CD4-positive, CD25-positive, alpha-beta regulatory T cell (primary cell): ENCODE measurements around the gene METTL26. TPM values are rescaled to one million over a fixed set of nuclear protein-coding genes. Genes with fewer than 3 reads are reported as not detected.

Source experiments
- ATAC-seq, 2 donors: fragments of 150-1000 bp; cut with Tn5 transposase; one replicate each; pipeline ENCODE4 v1.10.0; 2021; ENCODE audit warnings: low read depth in 2 of 2, moderate number of reproducible peaks in 2 of 2, moderate library complexity in 1 of 2
- DNase-seq, 3 donors: peaks; one replicate each; pipeline versions ENCODE4 v3.0.0 to v3.0.0-alpha.2; 2012 to 2022; ENCODE audit warnings: mixed read lengths in 1 of 3
- H3K27ac ChIP-seq: one replicate; pipeline ENCODE4 v1.7.0; 2013; ENCODE audit warnings: mild to moderate bottlenecking, low read length; ENCODE audit not compliant: insufficient read depth, poor library complexity, severe bottlenecking
- H3K27me3 ChIP-seq: one replicate; pipeline ENCODE4 v1.7.0; 2013; ENCODE audit warnings: low read length; ENCODE audit not compliant: control insufficient read depth, insufficient read depth
- H3K36me3 ChIP-seq: one replicate; pipeline ENCODE4 v1.7.0; 2013; ENCODE audit warnings: mild to moderate bottlenecking, low read length, moderate library complexity; ENCODE audit not compliant: control insufficient read depth, insufficient read depth
- H3K4me1 ChIP-seq: 2 replicates; pipeline ENCODE4 v1.7.0; 2013; ENCODE audit warnings: mild to moderate bottlenecking, low read length; ENCODE audit not compliant: insufficient read depth, control insufficient read depth, poor library complexity, severe bottlenecking
- H3K4me3 ChIP-seq: one replicate; pipeline ENCODE4 v1.7.0; 2013; ENCODE audit warnings: low read depth, mild to moderate bottlenecking, low read length, moderate library complexity
- H3K9me3 ChIP-seq, 2 experiments: 1 replicate in 1 of 2; 2 replicates in 1 of 2; pipeline ENCODE4 v1.7.0; 2013; ENCODE audit warnings: low read length in 2 of 2, mild to moderate bottlenecking in 1 of 2, moderate library complexity in 1 of 2; ENCODE audit not compliant: control insufficient read depth in 2 of 2
- H3K27ac Mint-ChIP-seq, 3 donors: one replicate each; pipeline ENCODE4 v1.8.0; 2020 to 2022; ENCODE audit warnings: mild to moderate bottlenecking in 3 of 3, mixed read lengths in 3 of 3, moderate library complexity in 2 of 3
- H3K27me3 Mint-ChIP-seq: one replicate; pipeline ENCODE4 v1.8.0; 2022; ENCODE audit warnings: mild to moderate bottlenecking, mixed read lengths
- H3K36me3 Mint-ChIP-seq: one replicate; pipeline ENCODE4 v1.8.0; 2020; ENCODE audit warnings: mixed read lengths
- H3K4me1 Mint-ChIP-seq, 4 donors: one replicate each; pipeline ENCODE4 v1.8.0; 2020 to 2022; ENCODE audit warnings: mixed read lengths in 4 of 4, mild to moderate bottlenecking in 1 of 4
- H3K4me3 Mint-ChIP-seq, 4 donors: one replicate each; pipeline ENCODE4 v1.8.0; 2020 to 2022; ENCODE audit warnings: mild to moderate bottlenecking in 4 of 4, mixed read lengths in 4 of 4, moderate library complexity in 3 of 4
- H3K9me3 Mint-ChIP-seq, 7 donors: one replicate each; pipeline ENCODE4 v1.8.0; 2020 to 2022; ENCODE audit warnings: mixed read lengths in 7 of 7, mild to moderate bottlenecking in 3 of 7, moderate library complexity in 2 of 7
- polyA plus RNA-seq, 4 donors: library from polyadenylated mRNA; unstranded; fragments of 300-500 nt; fragmentation: Illumina TruSeq; gene quantifications; one replicate each; pipeline ENCODE4 v1.2.3, GENCODE V29; 2021
- total RNA-seq: library from RNA; stranded (reverse); gene quantifications from one replicate; pipeline ENCODE4 v1.2.3, GENCODE V29; 2022

METTL26 gene
- total and polyA plus RNA-seq, 5 donors from 2014 or later, result 45.3 to 133 (median 83.4) TPM

DNA sequence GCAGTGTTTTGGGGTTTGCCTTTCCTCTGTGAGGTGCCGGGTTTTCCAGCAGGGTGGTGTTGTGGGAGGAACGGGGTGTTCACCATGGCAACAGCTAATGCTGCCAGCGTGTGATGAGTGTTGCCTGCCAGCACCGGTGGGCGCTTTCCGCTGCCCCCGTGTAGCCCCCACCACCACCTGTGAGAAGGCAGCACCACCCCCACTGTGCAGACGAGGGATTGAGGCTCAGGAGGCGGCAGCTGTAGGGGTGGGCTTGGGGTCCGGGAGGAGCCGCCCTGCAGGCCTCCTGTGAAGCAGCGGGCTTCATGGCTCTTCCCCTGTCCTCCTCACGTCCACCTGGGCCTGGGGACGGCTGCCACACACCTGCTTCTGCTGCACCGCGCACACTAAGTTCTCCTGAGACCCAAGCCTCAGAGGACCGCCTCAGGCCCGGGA is 41.0 kb downstream of the METTL26 start:
- Mint-ChIP-seq H3K27ac (no peak overlapping the region), H3K4me1 (peaks cover 0 to 51% (median 17%) of the 10 kb centered on the region in 4 donors), H3K27me3 (no peaks in the 10 kb centered on the region), H3K36me3 (peaks cover 12% of the 10 kb centered on the region), H3K4me3 (no peak overlapping the region), H3K9me3 (peaks cover 0 to 2% (median 0%) of the 10 kb centered on the region in 7 donors)
- no peaks in the 10 kb centered on the region for H3K27me3 ChIP-seq
- peaks cover 16% of the 10 kb centered on the region for H3K4me1 ChIP-seq
- ATAC-seq, result no peak
- H3K27ac ChIP-seq, result no peak overlapping the region
- H3K4me3 ChIP-seq, result no peak overlapping the region
- no peaks in the 10 kb centered on the region for H3K9me3 ChIP-seq
- H3K36me3 ChIP-seq, result no peaks in the 10 kb centered on the region
- DNase-seq, result no peak

DNA sequence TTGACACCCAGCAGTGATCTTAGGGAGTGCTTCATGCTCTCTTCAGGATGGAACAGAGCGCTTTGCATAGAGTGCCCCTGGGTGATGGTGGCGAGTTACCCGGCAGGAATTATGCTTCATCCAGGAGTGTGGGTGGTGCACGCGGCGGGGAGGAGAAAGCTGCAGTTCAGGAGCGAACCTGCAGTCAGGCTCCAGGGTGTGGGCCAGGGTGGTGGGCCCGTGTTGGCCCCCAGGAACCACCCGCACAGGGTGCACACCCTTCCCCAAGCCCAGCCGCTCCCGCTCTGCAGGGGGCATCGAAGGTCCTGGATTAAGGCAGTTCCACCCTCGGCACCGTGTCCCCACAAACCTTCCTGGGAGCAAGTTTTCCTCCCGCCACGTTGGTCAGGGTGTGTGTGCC is 42.3 kb downstream of the METTL26 start:
- no peaks in the 10 kb centered on the region for H3K9me3 ChIP-seq
- no peak for ATAC-seq
- peak overlapping the region; percentile 33 to 62 (median 35) for H3K27ac Mint-ChIP-seq
- H3K4me1 ChIP-seq, result peaks cover 16% of the 10 kb centered on the region
- H3K4me3 Mint-ChIP-seq, result peak overlapping the region; percentile 11 to 75 (median 54)
- H3K36me3 Mint-ChIP-seq, result peaks cover 12% of the 10 kb centered on the region
- H3K27ac ChIP-seq, result no peak overlapping the region
- H3K4me1 Mint-ChIP-seq, result peaks cover 0 to 54% (median 21%) of the 10 kb centered on the region in 4 donors
- no peaks in the 10 kb centered on the region for H3K27me3 ChIP-seq
- H3K27me3 Mint-ChIP-seq, result peaks cover 6% of the 10 kb centered on the region
- H3K36me3 ChIP-seq, result no peaks in the 10 kb centered on the region
- peaks cover 0 to 2% (median 0%) of the 10 kb centered on the region in 7 donors for H3K9me3 Mint-ChIP-seq
- no peak for DNase-seq
- H3K4me3 ChIP-seq, result no peak overlapping the region

DNA sequence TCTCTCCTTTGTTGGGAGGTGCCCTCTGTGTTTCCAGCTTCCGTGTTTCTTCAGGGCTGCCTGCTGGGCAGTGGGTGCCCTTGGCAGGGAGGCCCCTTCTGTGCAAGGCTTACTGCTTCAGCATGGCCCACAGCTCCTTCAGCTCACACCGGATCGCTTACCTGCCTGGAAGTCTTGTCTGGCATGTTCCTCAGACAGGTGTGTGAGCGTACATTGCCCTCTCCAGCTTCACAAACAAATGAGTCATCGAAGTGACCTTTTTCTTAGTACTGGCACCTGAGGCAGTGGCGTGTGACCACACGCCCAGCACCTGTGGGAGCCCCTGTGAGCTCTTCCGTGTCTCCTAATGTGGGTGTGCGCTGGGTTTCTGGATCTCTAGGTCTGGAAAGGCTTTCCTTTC is 42.7 kb downstream of the METTL26 start:
- Histone ChIP-seq H3K27ac (no peak overlapping the region), H3K4me3 (no peak overlapping the region), H3K27me3 (no peaks in the 10 kb centered on the region), H3K4me1 (peaks cover 20% of the 10 kb centered on the region), H3K9me3 (no peaks in the 10 kb centered on the region), H3K36me3 (no peaks in the 10 kb centered on the region)
- H3K27me3 Mint-ChIP-seq, result peaks cover 6% of the 10 kb centered on the region
- peak overlapping the region; percentile 33 to 62 (median 35) for H3K27ac Mint-ChIP-seq
- H3K4me3 Mint-ChIP-seq, result peak overlapping the region in 3 of 4 donors; percentile 11 to 74 (median 33)
- H3K9me3 Mint-ChIP-seq, result peaks cover 0 to 2% (median 0%) of the 10 kb centered on the region in 7 donors
- H3K4me1 Mint-ChIP-seq, result peaks cover 0 to 57% (median 21%) of the 10 kb centered on the region in 4 donors
- DNase-seq (no peak), ATAC-seq (no peak)
- peaks cover 12% of the 10 kb centered on the region for H3K36me3 Mint-ChIP-seq

DNA sequence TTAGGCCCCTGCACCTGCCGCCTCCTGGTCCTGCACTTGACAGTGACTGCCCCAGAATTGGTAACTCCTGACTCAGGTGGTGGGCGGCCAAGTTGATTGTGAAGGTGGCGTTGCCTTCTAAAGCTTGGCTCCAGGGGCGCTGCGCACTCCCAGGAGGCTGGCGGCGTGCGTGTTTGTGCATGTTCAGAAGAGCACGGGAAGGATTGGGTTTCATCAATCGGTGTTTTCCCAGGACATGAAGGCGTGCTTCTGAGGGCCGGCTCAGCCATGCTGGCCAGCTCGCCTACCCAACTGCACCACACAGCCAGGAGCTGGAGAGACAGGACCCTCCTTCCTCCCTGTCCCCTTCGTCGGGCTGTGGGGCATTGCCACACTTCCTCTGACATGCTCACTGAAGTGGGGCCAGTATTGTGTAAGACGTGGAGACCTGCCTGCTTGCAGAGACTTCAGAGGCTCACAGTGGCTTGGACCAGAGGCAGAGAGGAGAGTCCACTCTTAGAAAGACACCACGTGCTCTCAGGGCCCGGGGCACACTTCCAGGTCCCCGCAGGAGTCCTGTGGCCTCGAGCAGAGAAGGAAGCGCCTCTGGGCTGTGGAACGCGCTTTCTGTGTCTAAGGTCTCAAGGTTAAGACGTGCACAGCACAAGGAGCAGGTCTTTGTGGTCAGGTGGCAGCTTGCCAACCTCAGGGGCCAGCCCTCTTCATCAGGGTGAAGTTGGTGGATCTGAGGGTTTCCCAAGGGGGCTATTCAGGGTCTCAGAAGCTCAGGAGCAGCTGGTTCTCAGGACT is 43.4 kb downstream of the METTL26 start:
- H3K27ac Mint-ChIP-seq, result peak overlapping the region in 1 of 3 donors; percentile 35
- ATAC-seq, result no peak
- no peak for DNase-seq

DNA sequence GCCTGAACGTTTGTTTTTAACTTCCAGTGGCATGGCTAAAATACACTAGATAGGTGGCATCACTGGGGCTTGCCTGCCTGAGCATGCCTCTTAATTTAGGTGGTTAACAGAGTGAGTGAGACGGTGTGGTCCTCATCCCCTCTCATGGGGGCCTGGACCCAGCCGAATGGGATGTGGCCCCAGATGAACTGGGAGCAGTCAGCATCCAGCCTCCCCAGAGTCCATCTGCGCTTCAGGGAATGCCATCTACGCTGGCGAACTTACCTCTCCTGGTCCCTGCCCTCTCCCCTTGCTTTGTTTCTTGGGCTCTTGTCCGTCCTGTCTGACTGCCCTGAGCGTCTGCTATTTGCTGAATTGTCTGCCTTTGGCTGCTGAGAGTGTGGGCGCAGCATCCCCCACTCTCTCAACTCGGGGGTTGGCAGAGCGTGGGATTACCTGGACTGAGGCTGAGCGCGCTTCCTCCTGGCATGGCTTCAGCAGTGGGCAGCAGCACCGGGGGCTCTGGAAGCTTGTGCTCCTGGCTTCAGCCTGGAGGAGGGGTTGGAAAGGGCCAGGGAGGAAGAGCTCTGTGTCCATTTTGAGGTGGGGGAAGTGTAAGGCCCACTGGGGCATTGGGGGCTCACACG is 44.1 kb downstream of the METTL26 start:
- H3K4me1 ChIP-seq, result peaks cover 33% of the 10 kb centered on the region
- no peak for DNase-seq
- peaks cover 0 to 2% (median 0%) of the 10 kb centered on the region in 7 donors for H3K9me3 Mint-ChIP-seq
- H3K27me3 Mint-ChIP-seq, result peaks cover 6% of the 10 kb centered on the region
- ATAC-seq, result no peak
- peak overlapping the region; percentile 88 to 93 (median 90) for H3K4me3 Mint-ChIP-seq
- H3K36me3 Mint-ChIP-seq, result peaks cover 10% of the 10 kb centered on the region
- H3K9me3 ChIP-seq, result no peaks in the 10 kb centered on the region
- no peaks in the 10 kb centered on the region for H3K27me3 ChIP-seq
- H3K4me3 ChIP-seq, result no peak overlapping the region
- H3K27ac Mint-ChIP-seq, result no peak overlapping the region
- no peaks in the 10 kb centered on the region for H3K36me3 ChIP-seq
- H3K27ac ChIP-seq, result no peak overlapping the region
- H3K4me1 Mint-ChIP-seq, result peaks cover 0 to 66% (median 21%) of the 10 kb centered on the region in 4 donors

More for the DNA sequence above, 43.4 kb downstream of the METTL26 start:
- peaks cover 27% of the 10 kb centered on the region for H3K4me1 ChIP-seq
- peak overlapping the region in 1 of 4 donors; percentile 19 for H3K4me3 Mint-ChIP-seq
- peaks cover 6% of the 10 kb centered on the region for H3K27me3 Mint-ChIP-seq
- peaks cover 0 to 2% (median 0%) of the 10 kb centered on the region in 7 donors for H3K9me3 Mint-ChIP-seq
- H3K27me3 ChIP-seq, result no peaks in the 10 kb centered on the region
- H3K4me1 Mint-ChIP-seq, result peaks cover 0 to 62% (median 21%) of the 10 kb centered on the region in 4 donors
- H3K27ac ChIP-seq, result no peak overlapping the region
- no peaks in the 10 kb centered on the region for H3K36me3 ChIP-seq
- H3K36me3 Mint-ChIP-seq, result peaks cover 12% of the 10 kb centered on the region
- H3K9me3 ChIP-seq, result no peaks in the 10 kb centered on the region
- H3K4me3 ChIP-seq, result no peak overlapping the region

DNA sequence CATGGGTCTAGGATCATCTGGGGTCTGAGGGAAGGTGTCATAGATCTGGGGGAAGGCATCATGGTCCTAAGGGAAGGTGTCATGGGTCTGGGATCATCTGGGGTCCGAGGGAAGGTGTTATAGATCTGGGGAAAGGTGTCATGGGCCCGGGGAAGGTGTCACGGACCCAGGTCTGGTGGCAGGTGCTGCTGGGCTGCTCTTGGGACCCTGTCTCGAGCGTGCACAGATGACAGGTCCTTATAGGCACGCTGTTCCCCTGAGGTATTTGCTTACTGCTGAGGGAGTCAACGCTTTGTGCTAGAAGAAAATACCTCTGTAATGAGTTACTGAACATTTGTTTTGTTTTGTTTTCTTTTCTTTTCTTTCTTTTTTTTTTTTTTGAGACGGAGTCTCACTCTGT is 44.9 kb downstream of the METTL26 start:
- Histone ChIP-seq H3K36me3 (no peaks in the 10 kb centered on the region), H3K27ac (no peak overlapping the region), H3K4me1 (peaks cover 33% of the 10 kb centered on the region), H3K9me3 (no peaks in the 10 kb centered on the region), H3K4me3 (peak overlapping the region; percentile 51), H3K27me3 (no peaks in the 10 kb centered on the region)
- Mint-ChIP-seq H3K4me3 (peak overlapping the region; percentile 88 to 93 (median 90)), H3K36me3 (peaks cover 5% of the 10 kb centered on the region), H3K9me3 (no peaks in the 10 kb centered on the region), H3K4me1 (peaks cover 0 to 59% (median 16%) of the 10 kb centered on the region in 4 donors), H3K27me3 (peaks cover 6% of the 10 kb centered on the region), H3K27ac (peak overlapping the region; percentile 85 to 92 (median 85))
- ATAC-seq (no peak), DNase-seq (no peak)

GRCh38 chr16:590815-591200 is 45.3 kb downstream of the METTL26 start:
- H3K4me3 ChIP-seq, result peak overlapping the region; percentile 51
- H3K36me3 ChIP-seq, result no peaks in the 10 kb centered on the region
- no peak for ATAC-seq
- Mint-ChIP-seq H3K27ac (peak overlapping the region; percentile 85 to 92 (median 85)), H3K9me3 (no peaks in the 10 kb centered on the region), H3K27me3 (peaks cover 6% of the 10 kb centered on the region), H3K4me3 (peak overlapping the region; percentile 64 to 93 (median 90)), H3K36me3 (peaks cover 5% of the 10 kb centered on the region), H3K4me1 (peaks cover 0 to 57% (median 16%) of the 10 kb centered on the region in 4 donors)
- H3K27me3 ChIP-seq, result no peaks in the 10 kb centered on the region
- no peak for DNase-seq
- H3K4me1 ChIP-seq, result peaks cover 33% of the 10 kb centered on the region
- H3K9me3 ChIP-seq, result no peaks in the 10 kb centered on the region
- H3K27ac ChIP-seq, result no peak overlapping the region
